ENCODE results near the gene KCNN3. TPM values are rescaled to one million over a fixed set of nuclear protein-coding genes. Genes with fewer than 3 reads are reported as not detected.

The KCNN3 gene
- total and polyA plus RNA-seq, 10 donors = 0.13 to 15.1 (median 7.4) TPM

- no peak overlapping the region for H3K4me3 ChIP-seq
- no peak for DNase-seq
- 82 to 91% (median 87%) methylated on average over 6 of the region's 6 CpGs for WGBS, 5 donors
- no peaks in the 10 kb centered on the region for H3K9me3 ChIP-seq
- no peaks in the 10 kb centered on the region for H3K36me3 ChIP-seq
- H3K4me1 ChIP-seq = peaks cover 0 to 24% (median 10%) of the 10 kb centered on the region in 6 donors
- no peak for TF ChIP-seq CTCF (IDR thresholded peaks at IDR 0.05 in 8 of 11, conservative IDR thresholded peaks at IDR 0.05 in 3 of 11)
- no peak for TF ChIP-seq POLR2A (IDR thresholded peaks at IDR 0.05)
- no peak for TF ChIP-seq POLR2AphosphoS5 (IDR thresholded peaks at IDR 0.05)
- H3K27ac ChIP-seq = no peak overlapping the region
- H3K27me3 ChIP-seq (replicated peaks in 1 of 7) = no peaks in the 10 kb centered on the region
- intact Hi-C loops (cut with DNase I; ENCODE audit: low total_unique reads) = no loop called here
Measured at GRCh38 chr1:154849645-154850131, 20.4 kb downstream of the KCNN3 start.

GRCh38 chr1:154848983-154849382 is 21.1 kb downstream of the KCNN3 start:
- Histone ChIP-seq H3K27ac (no peak overlapping the region), H3K27me3 (replicated peaks in 1 of 7) (no peaks in the 10 kb centered on the region), H3K4me3 (no peak overlapping the region), H3K9me3 (no peaks in the 10 kb centered on the region), H3K36me3 (no peaks in the 10 kb centered on the region), H3K4me1 (peaks cover 0 to 28% (median 10%) of the 10 kb centered on the region in 6 donors)
- TF ChIP-seq POLR2AphosphoS5 (IDR thresholded peaks at IDR 0.05) = no peak
- no peak for TF ChIP-seq POLR2A (IDR thresholded peaks at IDR 0.05)
- no peak for TF ChIP-seq CTCF (IDR thresholded peaks at IDR 0.05 in 8 of 11, conservative IDR thresholded peaks at IDR 0.05 in 3 of 11)
- no peak for DNase-seq
- intact Hi-C loops (cut with DNase I; ENCODE audit: low total_unique reads) = no loop called here
- WGBS, 5 donors = 83 to 93% (median 84%) methylated on average over 4 of the region's 4 CpGs

- Histone ChIP-seq H3K4me1 (peaks cover 0 to 32% (median 10%) of the 10 kb centered on the region in 6 donors), H3K4me3 (no peak overlapping the region), H3K36me3 (no peaks in the 10 kb centered on the region), H3K27ac (no peak overlapping the region), H3K9me3 (no peaks in the 10 kb centered on the region), H3K27me3 (replicated peaks in 1 of 7) (no peaks in the 10 kb centered on the region)
- TF ChIP-seq POLR2AphosphoS5 (IDR thresholded peaks at IDR 0.05) (peak in 1 of 3 donors; percentile 5), POLR2A (IDR thresholded peaks at IDR 0.05) (no peak)
- WGBS, 5 donors = 59 to 72% (median 68%) methylated on average over 13 of the region's 13 CpGs
- DNase-seq = no peak
- intact Hi-C loops (cut with DNase I; ENCODE audit: low total_unique reads) = no loop called here
Measured at GRCh38 chr1:154847891-154848290, 22.2 kb downstream of the KCNN3 start.

- Histone ChIP-seq H3K27ac (peak overlapping the region in 4 of 8 donors; percentile 0 to 32 (median 15)), H3K9me3 (no peaks in the 10 kb centered on the region), H3K27me3 (replicated peaks in 1 of 7) (no peaks in the 10 kb centered on the region), H3K36me3 (no peaks in the 10 kb centered on the region), H3K4me3 (no peak overlapping the region), H3K4me1 (peaks cover 0 to 32% (median 10%) of the 10 kb centered on the region in 6 donors)
- 70 to 82% (median 76%) methylated on average over 19 of the region's 19 CpGs for WGBS, 5 donors
- TF ChIP-seq POLR2A (IDR thresholded peaks at IDR 0.05) (no peak), CTCF (IDR thresholded peaks at IDR 0.05 in 8 of 11, conservative IDR thresholded peaks at IDR 0.05 in 3 of 11) (no peak), POLR2AphosphoS5 (IDR thresholded peaks at IDR 0.05) (no peak)
- intact Hi-C loops (cut with DNase I; ENCODE audit: low total_unique reads) = no loop called here
- no peak for DNase-seq
Measured at GRCh38 chr1:154846565-154847442, 23.3 kb downstream of the KCNN3 start.
